ENCODE data around the gene ACSF2.

- TF ChIP-seq TAF1 (IDR thresholded peaks at IDR 0.05; ENCODE audit: borderline replicate concordance, low read depth, low read length) (no peak), CTCF (IDR thresholded peaks at IDR 0.05) (no peak), GABPA (IDR thresholded peaks at IDR 0.05; ENCODE audit: low read depth) (no peak), RAD21 (IDR thresholded peaks at IDR 0.05; ENCODE audit: low read length) (no peak), EZH2phosphoT487 (IDR thresholded peaks at IDR 0.05; ENCODE audit: borderline replicate concordance, low read depth) (no peak), REST (IDR thresholded peaks at IDR 0.05; ENCODE audit: low read depth, low read length) (no peak), EP300 (IDR thresholded peaks at IDR 0.05; ENCODE audit: borderline replicate concordance in 1 of 2, low read depth in 1 of 2, low read length in 1 of 2) (no peak), CHD2 (IDR thresholded peaks at IDR 0.05; ENCODE audit: low read length, partially characterized antibody) (no peak)
Observed at GRCh38 chr17:50483266-50483665, 57.2 kb downstream of the ACSF2 start.

All from SK-N-SH (cell line).